ENCODE data around the gene ZNF343.
A peak's percentile ranks its signal among the peaks of the same experiment; 100 is the strongest.
"Not testable (repeated sequence)": the region's sequence is repeated elsewhere in the genome, so short reads cannot be mapped to it uniquely, and the experiment has no call there.

Gene ZNF343

GRCh38 chr20:2508631-2509467, at the start of gene ZNF343:
TSS of gene ZNF343 (minus strand) at chr20:2508915. CDS start at chr20:2493895, 15,020 bp downstream.
- DNase-seq (ENCODE audit: low read depth) = peak; percentile 75

- no peak for DNase-seq (ENCODE audit: low read depth)
These were observed 49.3 kb upstream of the ZNF343 start for GRCh38 chr20:2557873-2558580.

- no peak for DNase-seq (ENCODE audit: low read depth)
These were observed 36.9 kb upstream of the ZNF343 start for GRCh38 chr20:2545594-2545993.

GRCh38 chr20:2544211-2544610, 35.5 kb upstream of the ZNF343 start:
- no peak for DNase-seq (ENCODE audit: low read depth)

- DNase-seq (ENCODE audit: low read depth) = no peak
These were observed 33.6 kb upstream of the ZNF343 start for GRCh38 chr20:2542361-2542760.

GRCh38 chr20:2541940-2542339, 33.2 kb upstream of the ZNF343 start:
- DNase-seq (ENCODE audit: low read depth) = no peak

GRCh38 chr20:2538931-2539720, 30.4 kb upstream of the ZNF343 start:
- DNase-seq (ENCODE audit: low read depth) = no peak

GRCh38 chr20:2538356-2538755, 29.6 kb upstream of the ZNF343 start:
- DNase-seq (ENCODE audit: low read depth) = no peak

- no peak for DNase-seq (ENCODE audit: low read depth)
These were observed 28.4 kb upstream of the ZNF343 start for GRCh38 chr20:2537101-2537500.

- DNase-seq (ENCODE audit: low read depth) = no peak
These were observed 27.9 kb upstream of the ZNF343 start, which contains the start of gene TMC2 for GRCh38 chr20:2536560-2536986. TSS of gene TMC2 (plus strand) at chr20:2536573. CDS start at chr20:2536622, 49 bp downstream.

GRCh38 chr20:2535711-2536559, 27.2 kb upstream of the ZNF343 start:
- no peak for DNase-seq (ENCODE audit: low read depth)

- DNase-seq (ENCODE audit: low read depth) = no peak
These were observed 24.4 kb upstream of the ZNF343 start for GRCh38 chr20:2533118-2533517.

- no peak for DNase-seq (ENCODE audit: low read depth)
These were observed 20.1 kb upstream of the ZNF343 start for GRCh38 chr20:2528671-2529271.

- no peak for DNase-seq (ENCODE audit: low read depth)
These were observed 19.0 kb upstream of the ZNF343 start for GRCh38 chr20:2527762-2528161.

GRCh38 chr20:2526218-2526583, 17.5 kb upstream of the ZNF343 start:
- not testable (repeated sequence) for DNase-seq (ENCODE audit: low read depth)

- no peak for DNase-seq (ENCODE audit: low read depth)
These were observed 16.2 kb upstream of the ZNF343 start for GRCh38 chr20:2524709-2525506.

GRCh38 chr20:2523919-2524708, 15.4 kb upstream of the ZNF343 start:
- peak; percentile 49 for DNase-seq (ENCODE audit: low read depth)

- DNase-seq (ENCODE audit: low read depth) = not testable (repeated sequence)
These were observed 14.2 kb upstream of the ZNF343 start for GRCh38 chr20:2522826-2523429.

Measured in stromal cell of bone marrow (primary cell).